GM10266 (cell line): ENCODE measurements around the gene LCLAT1.

Experiments
- DNase-seq: peaks from one replicate; pipeline ENCODE4 v3.0.0; 2012; ENCODE audit errors: extremely low spot score
- TF ChIP-seq, protein P1 (sequence below): IDR thresholded peaks from 2 replicates; pipeline ENCODE4 v1.5.1; 2012; ENCODE audit warnings: mild to moderate bottlenecking, low read depth; ENCODE audit not compliant: control insufficient read depth, insufficient read depth; ENCODE audit errors: missing control alignments

Gene LCLAT1

DNA sequence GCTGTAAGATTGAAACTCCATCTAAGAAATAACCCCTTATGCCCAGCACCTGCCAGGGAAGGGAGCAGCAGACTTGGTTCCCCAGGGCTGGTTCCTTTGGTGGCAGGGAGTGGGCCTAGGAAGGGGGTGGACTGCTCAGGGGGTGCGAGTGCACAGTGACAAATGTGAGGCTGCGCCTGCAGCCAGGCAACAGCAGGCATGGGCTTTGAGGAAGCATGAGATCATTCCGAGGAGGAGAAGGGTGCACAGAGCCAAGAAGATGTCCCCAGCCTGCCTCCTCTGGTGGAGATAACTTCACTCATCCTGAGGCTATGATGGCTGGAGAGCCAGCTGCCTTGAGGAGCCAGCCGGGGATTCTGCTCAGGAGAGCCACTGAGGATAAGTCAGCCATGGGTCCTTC is 202.2 kb downstream of the LCLAT1 start:
- no peak for DNase-seq

DNA sequence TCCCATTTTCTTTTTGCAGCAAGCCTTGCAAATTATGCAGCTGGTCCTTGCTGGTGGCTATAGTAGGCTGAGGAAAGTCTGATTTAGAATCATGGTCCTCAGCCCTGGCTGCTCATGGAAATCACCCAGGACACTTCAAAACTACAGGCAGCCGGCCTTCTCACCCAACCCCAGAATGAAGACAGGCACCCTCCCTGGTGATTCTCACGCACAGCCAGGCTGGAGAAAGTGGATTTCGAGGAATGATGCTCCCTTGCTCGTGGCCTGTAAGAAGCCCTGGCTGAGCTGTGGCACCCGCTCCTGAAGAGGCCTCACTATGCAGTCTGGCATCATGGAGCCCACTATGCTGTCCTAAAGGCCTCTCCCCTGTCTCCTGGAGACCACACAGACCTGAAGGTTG is 202.8 kb downstream of the LCLAT1 start:
- TF ChIP-seq, protein P1, sequence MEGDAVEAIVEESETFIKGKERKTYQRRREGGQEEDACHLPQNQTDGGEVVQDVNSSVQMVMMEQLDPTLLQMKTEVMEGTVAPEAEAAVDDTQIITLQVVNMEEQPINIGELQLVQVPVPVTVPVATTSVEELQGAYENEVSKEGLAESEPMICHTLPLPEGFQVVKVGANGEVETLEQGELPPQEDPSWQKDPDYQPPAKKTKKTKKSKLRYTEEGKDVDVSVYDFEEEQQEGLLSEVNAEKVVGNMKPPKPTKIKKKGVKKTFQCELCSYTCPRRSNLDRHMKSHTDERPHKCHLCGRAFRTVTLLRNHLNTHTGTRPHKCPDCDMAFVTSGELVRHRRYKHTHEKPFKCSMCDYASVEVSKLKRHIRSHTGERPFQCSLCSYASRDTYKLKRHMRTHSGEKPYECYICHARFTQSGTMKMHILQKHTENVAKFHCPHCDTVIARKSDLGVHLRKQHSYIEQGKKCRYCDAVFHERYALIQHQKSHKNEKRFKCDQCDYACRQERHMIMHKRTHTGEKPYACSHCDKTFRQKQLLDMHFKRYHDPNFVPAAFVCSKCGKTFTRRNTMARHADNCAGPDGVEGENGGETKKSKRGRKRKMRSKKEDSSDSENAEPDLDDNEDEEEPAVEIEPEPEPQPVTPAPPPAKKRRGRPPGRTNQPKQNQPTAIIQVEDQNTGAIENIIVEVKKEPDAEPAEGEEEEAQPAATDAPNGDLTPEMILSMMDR, result no peak
- DNase-seq, result no peak

More for the DNA sequence above, 202.2 kb downstream of the LCLAT1 start:
- TF ChIP-seq, protein P1, result no peak

DNA sequence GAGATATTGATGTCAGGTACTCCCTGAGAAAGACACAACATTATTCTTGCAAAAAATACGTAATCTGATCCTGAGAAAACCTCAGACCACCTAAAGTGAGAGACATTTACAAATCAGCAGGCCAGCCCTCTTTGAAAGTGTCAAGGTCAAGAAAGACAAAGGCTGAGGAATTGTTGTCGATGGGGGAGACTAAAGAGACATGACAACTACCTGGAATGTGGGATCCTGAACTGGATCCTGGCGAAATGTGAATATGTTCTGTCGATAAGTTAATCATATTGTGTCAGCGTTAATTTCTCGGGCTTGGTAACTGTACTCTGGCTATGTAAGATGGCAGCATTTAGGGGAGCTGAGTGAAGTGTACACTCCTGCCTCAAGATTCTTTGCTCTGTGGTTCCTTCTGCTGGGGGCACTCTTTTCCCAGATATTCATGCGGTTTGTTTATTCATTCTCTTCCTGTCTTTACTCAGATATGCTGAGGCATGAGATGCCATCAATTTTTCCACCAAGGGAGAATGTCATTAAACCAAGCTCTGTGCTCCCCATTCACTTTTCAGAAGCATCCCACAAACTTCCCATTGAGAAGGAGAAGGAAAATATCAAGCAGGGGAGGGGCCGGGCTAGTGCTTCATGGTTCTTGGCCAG is 205.3 kb downstream of the LCLAT1 start:
- TF ChIP-seq, protein P1, result no peak
- DNase-seq, result no peak

DNA sequence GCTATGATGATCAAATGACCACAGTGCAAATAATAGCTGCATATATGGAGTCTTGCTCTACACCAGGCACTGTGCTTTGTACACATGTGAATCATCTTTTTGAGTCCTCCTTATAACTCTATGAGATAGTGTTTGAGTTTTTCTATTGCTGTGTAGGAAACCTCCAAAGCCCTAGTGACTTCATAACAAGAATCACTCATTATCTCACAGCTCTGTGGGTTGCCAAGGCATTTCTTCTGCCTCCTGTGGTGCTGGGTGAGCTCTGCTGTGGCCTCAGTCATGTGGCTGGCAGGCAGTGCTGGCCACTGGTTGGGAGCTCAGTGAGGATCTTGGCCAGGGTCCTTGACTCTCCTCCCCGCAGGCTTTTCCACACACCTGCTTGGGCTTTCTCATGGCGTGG is 206.8 kb downstream of the LCLAT1 start:
- no peak for DNase-seq
- TF ChIP-seq, protein P1, result no peak

DNA sequence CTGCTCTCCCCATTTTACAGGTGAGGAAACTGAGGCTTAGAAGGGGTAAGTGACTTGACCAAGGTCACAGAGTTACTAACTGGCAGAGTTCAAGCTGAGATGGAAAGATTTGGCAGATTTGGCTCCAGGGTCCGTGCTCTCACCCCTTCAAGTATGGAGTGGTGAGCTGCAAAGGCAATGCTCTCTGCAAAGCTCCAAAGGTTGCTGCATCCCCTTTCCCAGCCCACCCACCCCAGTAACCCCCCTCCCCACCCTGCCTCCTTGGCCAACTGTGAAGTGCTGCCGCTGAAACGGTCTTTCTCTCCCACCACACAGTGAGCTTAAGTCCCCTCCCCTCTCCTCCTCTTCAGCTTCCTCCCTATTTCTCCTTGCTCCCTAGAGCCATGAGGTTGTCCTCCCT is 207.4 kb downstream of the LCLAT1 start:
- TF ChIP-seq, protein P1, result no peak
- no peak for DNase-seq

DNA sequence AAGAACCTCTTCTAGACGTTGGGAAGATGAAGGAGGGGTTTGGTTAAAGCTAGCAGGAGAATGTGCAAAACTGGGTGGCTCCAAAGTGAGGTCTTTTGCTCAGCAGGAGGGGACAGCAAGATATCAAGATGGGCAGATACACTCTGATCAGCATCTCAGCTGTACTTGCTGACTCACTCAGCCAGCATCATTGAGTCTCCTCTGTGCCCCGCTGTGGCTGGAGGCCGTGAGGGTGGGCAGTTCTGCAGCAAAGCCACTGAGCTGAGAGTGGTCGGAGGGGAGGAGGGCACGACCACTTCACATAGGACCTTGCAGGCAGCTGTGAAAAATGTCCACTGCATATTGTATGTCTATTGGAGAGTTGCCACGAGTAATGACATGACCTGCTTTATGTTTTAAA is 208.2 kb downstream of the LCLAT1 start:
- no peak for DNase-seq
- TF ChIP-seq, protein P1, result no peak

DNA sequence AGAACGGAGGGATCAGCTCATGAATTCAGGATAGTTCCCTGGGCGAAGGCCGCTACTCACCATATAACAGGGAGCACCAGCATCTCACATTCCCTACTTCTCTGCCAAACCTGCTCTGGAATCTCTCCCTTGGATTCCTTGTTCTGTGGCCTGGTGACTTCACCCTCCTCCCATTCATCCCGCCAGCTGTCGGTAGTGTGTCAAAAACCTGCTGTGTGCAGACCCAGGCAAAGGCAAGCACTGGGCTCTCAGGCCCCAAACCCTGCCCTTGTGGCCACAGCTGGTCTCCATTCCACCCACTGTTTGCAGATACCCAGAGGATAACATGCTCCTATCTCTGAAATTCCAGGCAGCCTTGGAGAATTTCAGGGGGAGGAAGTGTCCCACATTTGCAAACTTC is 208.6 kb downstream of the LCLAT1 start:
- TF ChIP-seq, protein P1, result no peak
- no peak for DNase-seq
